PFSK-1 (cell line): Measurements from ENCODE around the gene TLE2.

Experiments
- FOXP2 ChIP-seq: optimal IDR thresholded peaks from 2 replicates; pipeline ENCODE3; 2011; ENCODE audit warnings: borderline replicate concordance, control low read depth, inconsistent platforms; ENCODE audit not compliant: insufficient read depth; ENCODE audit errors: extremely low read length, extremely low read depth
- POLR2AphosphoS5 ChIP-seq: IDR thresholded peaks from 2 replicates; pipeline ENCODE4 v1.6.1; 2012; ENCODE audit warnings: low read depth, mild to moderate bottlenecking, control low read depth, low read length, moderate library complexity
- REST ChIP-seq, 2 experiments: IDR thresholded peaks; 2 replicates each; pipeline versions ENCODE4 v1.6.1 to v1.8.0; 2011 to 2012; ENCODE audit warnings: low read depth in 2 of 2, low read length in 2 of 2, control low read depth in 1 of 2, inconsistent platforms in 1 of 2, mild to moderate bottlenecking in 1 of 2, moderate library complexity in 1 of 2; ENCODE audit not compliant: insufficient read depth in 1 of 2
- SIN3A ChIP-seq: IDR thresholded peaks from 2 replicates; pipeline ENCODE4 v1.6.1; 2012; ENCODE audit warnings: mild to moderate bottlenecking, low read length, moderate library complexity, borderline replicate concordance; ENCODE audit not compliant: insufficient read depth
- TAF1 ChIP-seq: IDR thresholded peaks from 2 replicates; pipeline ENCODE4 v1.6.1; 2012; ENCODE audit warnings: low read length, control low read depth, borderline replicate concordance; ENCODE audit not compliant: insufficient read depth

TLE2 gene

GRCh38 chr19:3056417-3057088 lies 27.5 kb upstream of the TLE2 start:
- TF ChIP-seq FOXP2 (no peak), TAF1 (no peak), POLR2AphosphoS5 (no peak), REST (IDR thresholded peaks at IDR 0.05; ENCODE audit: insufficient read depth in 1 of 2, low read depth in 2 of 2, low read length in 2 of 2) (no peak), SIN3A (no peak)

DNA sequence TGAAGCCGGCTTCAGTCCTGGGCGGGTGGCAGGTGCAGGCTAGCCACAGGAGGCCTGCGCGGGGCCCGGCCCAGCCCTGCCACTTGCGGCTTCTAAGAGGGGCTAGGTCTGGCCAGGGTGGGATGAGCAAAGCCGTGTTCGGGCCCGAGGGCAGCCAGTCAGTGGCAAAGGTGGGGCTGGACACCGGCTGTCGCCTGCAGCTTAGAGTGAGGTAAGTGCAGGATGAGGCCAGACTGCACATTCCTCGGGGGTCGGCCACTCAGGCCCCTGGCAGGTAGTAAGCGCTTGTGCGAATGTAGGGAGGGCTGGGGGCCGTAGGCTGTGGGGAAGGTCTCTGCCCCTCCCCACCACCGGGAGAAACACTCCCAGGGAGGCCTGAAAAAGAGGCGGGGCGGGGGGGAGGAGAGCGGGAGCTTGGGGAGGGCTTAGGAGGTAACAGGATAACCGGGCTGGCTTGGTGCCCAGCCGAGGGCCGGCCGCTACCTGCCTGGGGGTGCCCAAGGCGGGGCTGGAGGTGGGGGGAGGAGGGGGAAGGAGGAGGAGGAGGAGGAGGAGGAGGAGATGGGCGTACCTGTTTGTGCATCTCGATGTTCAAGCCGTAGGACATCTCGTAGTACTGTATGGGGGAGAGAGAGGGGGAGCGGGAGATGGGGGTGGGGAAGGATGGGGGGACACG lies 26.8 kb upstream of the TLE2 start:
- no peak for TF ChIP-seq REST (IDR thresholded peaks at IDR 0.05; ENCODE audit: insufficient read depth in 1 of 2, low read depth in 2 of 2, low read length in 2 of 2)
- TF ChIP-seq FOXP2: no peak
- TF ChIP-seq SIN3A: no peak
- TF ChIP-seq POLR2AphosphoS5: no peak
- no peak for TF ChIP-seq TAF1

DNA sequence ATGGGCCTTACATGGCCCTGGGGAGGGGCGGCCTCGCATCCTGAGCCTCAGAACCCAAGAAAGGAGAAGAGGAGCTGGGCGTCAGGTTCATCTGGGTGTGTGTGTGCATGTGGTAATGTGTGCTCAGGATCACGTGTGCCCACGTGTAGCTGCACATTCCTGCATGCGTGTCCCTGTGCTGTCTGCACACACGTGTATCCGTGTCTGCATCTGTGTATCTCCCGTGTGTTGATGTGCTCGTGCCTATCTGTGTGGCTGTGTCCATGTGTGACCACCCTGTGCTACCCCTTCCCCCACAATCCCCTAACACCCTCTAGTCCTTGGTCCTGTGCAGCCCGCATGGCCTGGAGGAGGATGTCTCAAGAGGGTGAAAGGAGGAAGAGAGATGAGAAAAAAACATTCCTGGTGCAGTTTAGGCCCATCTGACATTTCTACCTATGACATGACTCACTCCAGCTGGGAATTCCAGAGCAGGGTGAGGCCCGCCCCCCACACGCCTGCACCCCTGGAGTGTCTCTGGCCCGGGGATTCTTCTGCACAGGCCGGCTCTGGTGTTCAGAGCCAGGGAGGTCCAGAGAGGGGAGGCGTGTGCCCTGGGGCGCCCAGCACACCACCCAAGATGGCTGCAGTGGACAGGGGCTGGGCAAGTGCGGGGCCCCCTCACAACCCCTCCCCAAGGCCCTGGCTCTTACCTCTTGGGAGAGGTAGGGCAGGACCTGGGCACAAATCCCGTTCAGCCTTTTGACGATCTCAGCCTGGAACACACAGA lies 26.1 kb upstream of the TLE2 start:
- no peak for TF ChIP-seq FOXP2
- no peak for TF ChIP-seq REST (IDR thresholded peaks at IDR 0.05; ENCODE audit: insufficient read depth in 1 of 2, low read depth in 2 of 2, low read length in 2 of 2)

DNA sequence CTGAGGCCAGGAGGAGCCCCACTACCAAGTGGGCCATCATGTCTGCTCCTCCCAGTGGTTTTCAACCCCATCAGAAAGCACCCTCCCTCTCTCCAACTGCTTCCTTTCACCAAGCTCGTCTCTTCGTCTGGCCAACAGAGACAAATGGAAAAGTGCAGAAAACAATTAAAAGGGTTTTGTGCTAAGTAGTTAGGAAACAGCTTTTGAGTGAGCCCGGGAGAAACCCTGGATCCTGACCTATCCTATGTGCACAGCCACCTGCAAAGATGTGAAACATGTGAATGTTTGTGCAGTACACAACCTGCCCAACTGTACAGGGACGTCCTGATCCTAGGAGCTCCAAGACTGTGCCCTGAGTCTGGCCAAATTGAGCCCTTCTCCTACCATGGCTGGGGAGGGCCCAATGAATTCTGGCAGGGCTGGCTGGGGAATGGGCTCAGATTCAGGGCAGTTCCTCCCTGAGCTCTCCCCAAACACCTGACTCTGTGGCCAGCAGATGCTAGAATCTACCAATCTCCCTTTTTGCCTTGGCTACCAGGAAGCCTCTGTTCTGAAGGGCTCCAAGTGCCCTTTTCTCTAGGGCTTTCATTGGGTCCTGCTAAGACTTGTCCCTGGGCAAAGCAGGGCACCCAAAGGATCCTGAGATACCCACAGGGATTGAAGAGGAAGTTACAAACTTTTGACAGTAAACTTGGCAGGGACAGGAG lies 25.3 kb upstream of the TLE2 start:
- TF ChIP-seq POLR2AphosphoS5: no peak

GRCh38 chr19:3053780-3054179 lies 24.7 kb upstream of the TLE2 start:
- no peak for TF ChIP-seq SIN3A
- no peak for TF ChIP-seq FOXP2
- no peak for TF ChIP-seq REST (IDR thresholded peaks at IDR 0.05; ENCODE audit: insufficient read depth in 1 of 2, low read depth in 2 of 2, low read length in 2 of 2)
